ENCODE results near the gene PIPOX.

The PIPOX gene

GRCh38 chr17:29086628-29087332 is 43.8 kb downstream of the PIPOX start:
- TF ChIP-seq REST (IDR thresholded peaks at IDR 0.05; ENCODE audit: insufficient read depth in 1 of 2, low read depth in 2 of 2, low read length in 2 of 2) (no peak), TAF1 (IDR thresholded peaks at IDR 0.05; ENCODE audit: borderline replicate concordance, insufficient read depth, low read length) (no peak), FOXP2 (optimal IDR thresholded peaks at IDR 0.05; ENCODE audit: borderline replicate concordance, extremely low read depth, extremely low read length, insufficient read depth) (no peak), SIN3A (IDR thresholded peaks at IDR 0.05; ENCODE audit: borderline replicate concordance, insufficient read depth, low read length) (no peak), POLR2AphosphoS5 (IDR thresholded peaks at IDR 0.05; ENCODE audit: low read depth, low read length) (no peak)

GRCh38 chr17:29089601-29090044 is 46.7 kb downstream of the PIPOX start:
- TF ChIP-seq TAF1 (IDR thresholded peaks at IDR 0.05; ENCODE audit: borderline replicate concordance, insufficient read depth, low read length): no peak
- TF ChIP-seq SIN3A (IDR thresholded peaks at IDR 0.05; ENCODE audit: borderline replicate concordance, insufficient read depth, low read length): no peak
- TF ChIP-seq FOXP2 (optimal IDR thresholded peaks at IDR 0.05; ENCODE audit: borderline replicate concordance, extremely low read depth, extremely low read length, insufficient read depth): no peak
- TF ChIP-seq REST (IDR thresholded peaks at IDR 0.05; ENCODE audit: insufficient read depth in 1 of 2, low read depth in 2 of 2, low read length in 2 of 2): no peak
- no peak for TF ChIP-seq POLR2AphosphoS5 (IDR thresholded peaks at IDR 0.05; ENCODE audit: low read depth, low read length)

- no peak for TF ChIP-seq TAF1 (IDR thresholded peaks at IDR 0.05; ENCODE audit: borderline replicate concordance, insufficient read depth, low read length)
- no peak for TF ChIP-seq POLR2AphosphoS5 (IDR thresholded peaks at IDR 0.05; ENCODE audit: low read depth, low read length)
- no peak for TF ChIP-seq SIN3A (IDR thresholded peaks at IDR 0.05; ENCODE audit: borderline replicate concordance, insufficient read depth, low read length)
- no peak for TF ChIP-seq FOXP2 (optimal IDR thresholded peaks at IDR 0.05; ENCODE audit: borderline replicate concordance, extremely low read depth, extremely low read length, insufficient read depth)
- no peak for TF ChIP-seq REST (IDR thresholded peaks at IDR 0.05; ENCODE audit: insufficient read depth in 1 of 2, low read depth in 2 of 2, low read length in 2 of 2)
These were observed 47.2 kb downstream of the PIPOX start for GRCh38 chr17:29090108-29090507.

- TF ChIP-seq TAF1 (IDR thresholded peaks at IDR 0.05; ENCODE audit: borderline replicate concordance, insufficient read depth, low read length) (no peak), FOXP2 (optimal IDR thresholded peaks at IDR 0.05; ENCODE audit: borderline replicate concordance, extremely low read depth, extremely low read length, insufficient read depth) (no peak), SIN3A (IDR thresholded peaks at IDR 0.05; ENCODE audit: borderline replicate concordance, insufficient read depth, low read length) (no peak), POLR2AphosphoS5 (IDR thresholded peaks at IDR 0.05; ENCODE audit: low read depth, low read length) (no peak), REST (IDR thresholded peaks at IDR 0.05; ENCODE audit: insufficient read depth in 1 of 2, low read depth in 2 of 2, low read length in 2 of 2) (no peak)
These were observed 48.0 kb downstream of the PIPOX start for GRCh38 chr17:29090750-29091605.

Measured in PFSK-1 (cell line).